ENCODE measurements around the gene CDC14A. TPM values are rescaled to one million over a fixed set of nuclear protein-coding genes. Genes with fewer than 3 reads are reported as not detected.
"Not testable (repeated sequence)": the region's sequence is repeated elsewhere in the genome, so short reads cannot be mapped to it uniquely, and the experiment has no call there.

CDC14A gene
- total RNA-seq, 1 experiment from 2014 or later = 6.6 TPM

- ATAC-seq (no peak), DNase-seq (ENCODE audit: low read depth, low spot score) (no peak)
- Histone ChIP-seq H3K4me1 (ENCODE audit: control insufficient read depth, insufficient read depth, low read length) (no peaks in the 10 kb centered on the region), H3K27me3 (ENCODE audit: control insufficient read depth, insufficient read depth, low read length) (no peaks in the 10 kb centered on the region; the same call in 1 of the 2 replicates), H3K4me3 (ENCODE audit: low read depth in 2 of 2, low read length in 2 of 2) (no peak overlapping the region), H3K36me3 (ENCODE audit: control insufficient read depth, insufficient read depth, low read length) (no peaks in the 10 kb centered on the region), H3K27ac (ENCODE audit: low read length) (no peak overlapping the region), H3K9me3 (ENCODE audit: control insufficient read depth, insufficient read depth, low read depth, low read length) (no peaks in the 10 kb centered on the region)
- POLR2A ChIA-PET = no interaction called here
- in situ Hi-C loops (cut with HindIII; ENCODE audit: low pct_unique_long_range_greater_than_20kb, low sequenced_read_pairs) = no loop called here
- CTCF ChIA-PET = no interaction called here
- no TSS peak for BruUV-seq (replicated peaks)
- TF ChIP-seq CTCF (IDR thresholded peaks at IDR 0.05) (no peak), POLR2AphosphoS5 (IDR thresholded peaks at IDR 0.05; ENCODE audit: low read depth, low read length) (no peak), TCF7L2 (IDR thresholded peaks at IDR 0.05; ENCODE audit: low read depth, low read length) (no peak), SIN3A (IDR thresholded peaks at IDR 0.05; ENCODE audit: borderline replicate concordance, insufficient read depth, low read depth, low read length) (no peak)
- TF ChIP-seq, protein P1, sequence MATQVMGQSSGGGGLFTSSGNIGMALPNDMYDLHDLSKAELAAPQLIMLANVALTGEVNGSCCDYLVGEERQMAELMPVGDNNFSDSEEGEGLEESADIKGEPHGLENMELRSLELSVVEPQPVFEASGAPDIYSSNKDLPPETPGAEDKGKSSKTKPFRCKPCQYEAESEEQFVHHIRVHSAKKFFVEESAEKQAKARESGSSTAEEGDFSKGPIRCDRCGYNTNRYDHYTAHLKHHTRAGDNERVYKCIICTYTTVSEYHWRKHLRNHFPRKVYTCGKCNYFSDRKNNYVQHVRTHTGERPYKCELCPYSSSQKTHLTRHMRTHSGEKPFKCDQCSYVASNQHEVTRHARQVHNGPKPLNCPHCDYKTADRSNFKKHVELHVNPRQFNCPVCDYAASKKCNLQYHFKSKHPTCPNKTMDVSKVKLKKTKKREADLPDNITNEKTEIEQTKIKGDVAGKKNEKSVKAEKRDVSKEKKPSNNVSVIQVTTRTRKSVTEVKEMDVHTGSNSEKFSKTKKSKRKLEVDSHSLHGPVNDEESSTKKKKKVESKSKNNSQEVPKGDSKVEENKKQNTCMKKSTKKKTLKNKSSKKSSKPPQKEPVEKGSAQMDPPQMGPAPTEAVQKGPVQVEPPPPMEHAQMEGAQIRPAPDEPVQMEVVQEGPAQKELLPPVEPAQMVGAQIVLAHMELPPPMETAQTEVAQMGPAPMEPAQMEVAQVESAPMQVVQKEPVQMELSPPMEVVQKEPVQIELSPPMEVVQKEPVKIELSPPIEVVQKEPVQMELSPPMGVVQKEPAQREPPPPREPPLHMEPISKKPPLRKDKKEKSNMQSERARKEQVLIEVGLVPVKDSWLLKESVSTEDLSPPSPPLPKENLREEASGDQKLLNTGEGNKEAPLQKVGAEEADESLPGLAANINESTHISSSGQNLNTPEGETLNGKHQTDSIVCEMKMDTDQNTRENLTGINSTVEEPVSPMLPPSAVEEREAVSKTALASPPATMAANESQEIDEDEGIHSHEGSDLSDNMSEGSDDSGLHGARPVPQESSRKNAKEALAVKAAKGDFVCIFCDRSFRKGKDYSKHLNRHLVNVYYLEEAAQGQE (IDR thresholded peaks at IDR 0.05; ENCODE audit: insufficient read depth in 1 of 2, low read depth in 2 of 2, low read length in 1 of 2) = no peak
- intact Hi-C loops (cut with micrococcal nuclease; ENCODE audit: unreplicated experiment) = no loop called here
Measured at GRCh38 chr1:100335436-100335835, 16.9 kb upstream of the CDC14A start.

- POLR2A ChIA-PET, CTCF ChIA-PET: not testable (repeated sequence)
Measured at GRCh38 chr1:100337878-100338277, 14.4 kb upstream of the CDC14A start.

DNA sequence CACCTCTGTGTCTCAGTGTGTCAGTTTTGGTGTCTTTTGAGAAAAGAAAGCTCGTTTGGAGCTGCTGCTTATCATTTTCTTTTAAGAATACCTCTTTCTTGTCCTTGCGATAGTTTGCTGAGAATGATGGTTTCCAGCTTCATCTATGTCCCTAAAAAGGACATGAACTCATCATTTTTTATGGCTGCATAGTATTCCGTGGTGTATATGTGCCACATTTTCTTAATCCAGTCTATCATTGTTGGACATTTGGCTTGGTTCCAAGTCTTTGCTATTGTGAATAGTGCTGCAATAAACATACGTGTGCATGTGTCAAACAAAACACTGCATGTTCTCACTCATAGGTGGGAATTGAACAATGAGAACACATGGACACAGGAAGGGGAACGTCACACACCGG lies 12.6 kb upstream of the CDC14A start:
- BruUV-seq (replicated peaks); ATAC-seq; DNase-seq (ENCODE audit: low read depth, low spot score); POLR2A ChIA-PET; intact Hi-C loops (cut with micrococcal nuclease; ENCODE audit: unreplicated experiment); H3K27ac ChIP-seq (ENCODE audit: low read length); CTCF ChIA-PET; H3K4me3 ChIP-seq (ENCODE audit: low read depth in 2 of 2, low read length in 2 of 2); H3K27me3 ChIP-seq (ENCODE audit: control insufficient read depth, insufficient read depth, low read length); H3K9me3 ChIP-seq (ENCODE audit: control insufficient read depth, insufficient read depth, low read depth, low read length); H3K36me3 ChIP-seq (ENCODE audit: control insufficient read depth, insufficient read depth, low read length); in situ Hi-C loops (cut with HindIII; ENCODE audit: low pct_unique_long_range_greater_than_20kb, low sequenced_read_pairs); H3K4me1 ChIP-seq (ENCODE audit: control insufficient read depth, insufficient read depth, low read length): not testable (repeated sequence)

More at GRCh38 chr1:100337878-100338277, 14.4 kb upstream of the CDC14A start:
- BruUV-seq (replicated peaks); H3K36me3 ChIP-seq (ENCODE audit: control insufficient read depth, insufficient read depth, low read length); H3K4me3 ChIP-seq (ENCODE audit: low read depth in 2 of 2, low read length in 2 of 2); ATAC-seq; DNase-seq (ENCODE audit: low read depth, low spot score); H3K4me1 ChIP-seq (ENCODE audit: control insufficient read depth, insufficient read depth, low read length); H3K27me3 ChIP-seq (ENCODE audit: control insufficient read depth, insufficient read depth, low read length); in situ Hi-C loops (cut with HindIII; ENCODE audit: low pct_unique_long_range_greater_than_20kb, low sequenced_read_pairs); H3K27ac ChIP-seq (ENCODE audit: low read length); intact Hi-C loops (cut with micrococcal nuclease; ENCODE audit: unreplicated experiment); H3K9me3 ChIP-seq (ENCODE audit: control insufficient read depth, insufficient read depth, low read depth, low read length): not testable (repeated sequence)
